ENCODE data around the gene TMPRSS6.
"Not testable (repeated sequence)": the region's sequence is repeated elsewhere in the genome, so short reads cannot be mapped to it uniquely, and the experiment has no call there.

The TMPRSS6 gene

GRCh38 chr22:37084385-37084784, 25.1 kb downstream of the TMPRSS6 start:
- DNase-seq: no peak

- DNase-seq: no peak
Observed at GRCh38 chr22:37083914-37084313, 25.6 kb downstream of the TMPRSS6 start.

DNA sequence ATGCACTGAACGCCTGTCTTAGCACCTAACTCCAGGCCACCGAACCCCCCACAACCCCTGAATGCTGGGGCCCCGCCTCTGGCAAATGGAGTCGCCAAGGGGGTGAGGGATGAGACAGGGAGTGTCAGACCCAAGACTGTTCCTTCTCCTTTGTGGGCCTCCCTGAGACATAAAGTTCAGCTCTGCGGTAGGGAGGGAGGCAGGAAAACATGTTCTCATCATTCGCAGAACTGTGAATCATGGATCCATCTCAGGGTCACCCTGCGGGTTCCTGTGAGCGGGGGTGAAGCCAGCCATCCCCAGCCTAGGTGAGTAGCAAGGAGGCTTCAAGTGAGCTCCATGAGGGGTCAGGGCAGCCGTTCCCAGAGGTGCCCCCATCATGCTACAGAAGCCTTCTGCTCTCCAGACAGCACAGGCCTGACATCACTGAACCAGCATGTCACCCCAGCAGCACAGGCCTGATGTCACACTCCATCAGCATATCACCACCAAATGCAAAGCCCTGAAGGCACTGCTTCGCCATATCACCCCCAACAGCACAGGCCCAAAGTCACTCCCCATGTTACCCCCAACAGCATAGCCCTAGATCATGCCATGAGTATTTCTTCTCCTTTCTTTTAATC, 27.2 kb downstream of the TMPRSS6 start:
- DNase-seq: no peak

DNA sequence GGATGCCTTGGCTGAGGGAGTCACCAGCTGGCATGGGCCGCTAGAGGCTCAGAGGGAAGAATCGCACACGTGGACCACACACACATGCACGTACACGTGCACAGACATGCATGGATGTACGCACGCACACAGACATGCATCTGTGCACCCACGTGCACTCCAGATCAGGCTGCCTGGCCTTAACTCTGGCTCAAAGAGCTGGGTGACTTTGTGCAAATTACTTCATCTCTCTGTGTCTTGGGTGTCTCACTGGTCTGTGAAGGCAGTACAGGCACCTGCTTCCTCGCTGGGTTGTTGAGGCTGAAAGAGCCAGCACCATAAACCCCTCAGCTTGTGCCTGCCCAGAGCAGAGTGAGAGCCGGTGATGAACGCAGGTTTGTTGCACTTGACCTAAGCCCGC, 28.7 kb downstream of the TMPRSS6 start:
- no peak for DNase-seq

DNA sequence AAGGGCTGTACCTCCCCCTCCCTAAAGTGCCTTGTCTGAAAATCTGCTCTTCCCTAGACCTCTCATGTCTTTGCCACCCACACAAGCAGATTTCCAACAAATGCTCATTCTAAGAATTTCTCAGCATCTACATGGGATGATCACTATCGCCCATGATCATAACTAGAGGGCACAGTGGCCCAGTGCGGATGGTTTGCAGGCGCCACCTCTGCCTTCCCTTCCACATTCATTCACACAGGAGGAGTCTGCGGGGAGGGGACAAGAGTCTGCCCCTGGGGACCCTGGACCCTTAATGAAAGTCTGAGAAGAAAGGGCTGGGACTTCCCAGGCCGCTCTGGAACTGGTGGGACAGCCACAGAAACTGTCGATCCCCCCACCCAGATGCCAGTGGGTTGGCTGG, 29.1 kb downstream of the TMPRSS6 start:
- DNase-seq: no peak

DNA sequence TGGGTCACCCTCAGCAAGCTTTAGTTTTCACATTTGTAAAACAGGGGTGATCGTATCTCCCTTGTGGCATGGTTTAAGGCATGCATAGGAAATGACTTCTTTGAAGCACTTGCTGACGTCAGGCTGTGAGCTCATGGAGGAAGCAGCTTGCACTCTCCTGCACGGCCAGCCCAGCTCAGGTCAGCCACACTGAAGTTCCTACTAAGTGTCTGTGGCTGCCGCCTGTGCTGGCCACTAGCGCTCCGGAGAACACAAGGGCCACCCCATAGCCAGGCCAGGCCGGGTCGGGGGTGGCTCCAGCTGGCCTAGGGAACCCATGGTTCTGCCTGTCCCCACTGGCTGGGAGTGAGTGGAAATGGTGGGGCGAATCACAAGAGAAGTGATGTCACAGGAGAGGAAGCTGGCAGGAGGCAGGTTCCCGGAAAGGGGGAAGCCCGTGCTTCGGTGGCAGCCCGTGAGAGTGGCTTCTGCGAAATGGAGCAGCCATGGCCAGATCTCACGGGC, 29.8 kb downstream of the TMPRSS6 start:
- no peak for DNase-seq

GRCh38 chr22:37079158-37079557, 30.4 kb downstream of the TMPRSS6 start:
- no peak for DNase-seq

GRCh38 chr22:37077802-37078448, 31.6 kb downstream of the TMPRSS6 start:
- DNase-seq: no peak

DNA sequence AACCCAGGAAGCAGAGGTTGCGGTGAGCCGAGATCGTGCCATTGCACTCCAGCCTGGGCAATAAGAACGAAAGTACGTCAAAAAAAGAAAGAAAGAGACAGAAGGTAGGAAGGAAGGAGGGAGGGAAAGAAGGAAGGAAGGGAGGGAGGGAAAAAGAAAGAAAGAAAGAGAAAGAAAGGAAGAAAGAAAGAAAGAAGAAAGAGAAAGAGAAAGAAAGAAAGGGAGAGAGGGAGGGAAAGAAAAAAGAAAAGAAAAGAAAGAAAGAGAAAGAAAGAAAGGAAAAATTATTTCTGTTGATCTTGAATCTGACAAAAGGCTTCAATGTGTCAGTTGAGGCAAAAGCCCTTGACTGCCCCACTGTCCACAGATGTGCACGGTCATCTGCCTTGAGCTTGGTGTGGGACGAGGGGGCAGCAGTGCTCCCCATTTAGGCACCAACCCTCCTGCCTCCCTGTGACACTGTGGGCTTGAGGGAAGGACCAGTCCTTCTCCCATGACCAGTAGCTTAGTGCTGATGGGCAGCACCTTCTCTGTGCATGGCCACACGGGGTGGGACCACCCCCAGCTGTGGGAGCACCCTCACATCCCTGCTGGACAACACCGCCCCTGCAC, 33.6 kb downstream of the TMPRSS6 start:
- no peak for DNase-seq

- no peak for DNase-seq
Observed at GRCh38 chr22:37075046-37075445, 34.5 kb downstream of the TMPRSS6 start.

GRCh38 chr22:37074537-37074936, 35.0 kb downstream of the TMPRSS6 start:
- DNase-seq: no peak

GRCh38 chr22:37072673-37073072, 36.8 kb downstream of the TMPRSS6 start:
- no peak for DNase-seq

GRCh38 chr22:37071850-37072592, 37.5 kb downstream of the TMPRSS6 start:
- not testable (repeated sequence) for DNase-seq

GRCh38 chr22:37070744-37071143, 38.8 kb downstream of the TMPRSS6 start:
- no peak for DNase-seq

DNA sequence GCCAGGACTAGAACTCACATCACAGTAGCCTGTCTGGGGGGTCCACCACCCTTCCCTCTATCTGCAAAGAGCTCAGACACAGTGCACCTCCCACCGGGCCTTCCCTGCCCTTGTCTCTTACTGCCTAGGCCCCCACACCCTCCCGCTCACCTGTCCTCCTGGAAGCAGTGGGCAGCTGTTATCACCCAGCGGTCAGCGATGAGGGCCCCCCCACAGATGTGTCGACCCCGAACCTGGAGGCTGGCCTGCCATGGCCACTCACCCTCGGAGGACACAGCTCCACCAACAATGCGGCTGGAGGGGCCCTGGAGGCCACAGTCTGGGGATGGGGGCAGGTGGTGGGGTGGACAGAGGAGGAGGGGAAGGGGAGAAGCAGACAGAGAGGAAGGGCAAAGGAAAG, 39.2 kb downstream of the TMPRSS6 start:
- DNase-seq: no peak

DNA sequence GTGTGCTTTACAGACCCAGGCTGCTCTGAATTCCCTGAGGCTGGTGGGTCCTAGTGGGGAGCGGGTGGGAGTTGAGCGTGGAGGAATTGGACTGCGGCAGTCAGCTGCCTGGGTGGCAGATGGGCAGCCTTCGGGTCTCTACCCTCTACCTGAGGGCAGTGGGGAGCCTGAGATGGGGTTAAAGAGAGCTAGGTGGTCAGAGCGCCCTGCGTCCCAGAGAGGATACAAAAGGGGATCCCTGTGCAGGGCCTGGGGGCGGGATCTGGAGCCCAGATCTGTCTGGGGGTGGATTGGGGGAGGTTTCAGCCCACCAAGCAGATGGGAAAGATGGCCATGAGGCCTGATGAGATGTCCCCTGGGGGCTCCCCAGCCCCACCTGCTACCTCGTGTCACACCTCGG, 39.8 kb downstream of the TMPRSS6 start:
- DNase-seq: no peak

- no peak for DNase-seq
Observed at GRCh38 chr22:37069319-37069718, 40.2 kb downstream of the TMPRSS6 start.

GRCh38 chr22:37068859-37069258, 40.7 kb downstream of the TMPRSS6 start:
- DNase-seq: no peak

GRCh38 chr22:37067428-37067827, 42.1 kb downstream of the TMPRSS6 start:
- no peak for DNase-seq

DNA sequence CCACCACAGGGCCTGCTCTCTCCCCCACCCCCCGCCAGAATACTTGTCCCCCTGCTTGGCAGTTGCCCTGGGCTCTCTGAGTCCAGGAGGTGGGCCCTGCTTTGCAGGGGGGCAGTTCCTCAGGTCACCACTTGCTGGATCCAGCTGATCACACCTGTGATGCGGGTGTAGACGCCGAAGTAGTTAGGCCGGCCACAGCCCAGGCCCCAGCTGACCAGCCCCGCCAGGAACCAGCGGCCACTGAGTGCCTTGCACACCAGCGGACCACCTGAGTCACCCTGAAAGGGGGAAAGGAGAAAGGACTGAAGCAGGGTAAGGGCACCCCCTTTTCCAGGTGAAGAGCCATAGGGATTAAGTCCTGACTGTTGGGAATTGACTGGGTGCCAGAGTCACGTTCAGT, 43.6 kb downstream of the TMPRSS6 start:
- no peak for DNase-seq

- DNase-seq: no peak
Observed at GRCh38 chr22:37065180-37065579, 44.3 kb downstream of the TMPRSS6 start.

GRCh38 chr22:37064553-37064952, 45.0 kb downstream of the TMPRSS6 start:
- no peak for DNase-seq

Measured in NCI-H510A (cell line).